ENCODE measurements around the gene VIPR2. TPM values are rescaled to one million over a fixed set of nuclear protein-coding genes. Genes with fewer than 3 reads are reported as not detected.
A peak's percentile ranks its signal among the peaks of the same experiment; 100 is the strongest.
"Not testable (repeated sequence)": the region's sequence is repeated elsewhere in the genome, so short reads cannot be mapped to it uniquely, and the experiment has no call there.

Gene VIPR2
- total RNA-seq, 1 donor from 2014 or later: not detected

DNA sequence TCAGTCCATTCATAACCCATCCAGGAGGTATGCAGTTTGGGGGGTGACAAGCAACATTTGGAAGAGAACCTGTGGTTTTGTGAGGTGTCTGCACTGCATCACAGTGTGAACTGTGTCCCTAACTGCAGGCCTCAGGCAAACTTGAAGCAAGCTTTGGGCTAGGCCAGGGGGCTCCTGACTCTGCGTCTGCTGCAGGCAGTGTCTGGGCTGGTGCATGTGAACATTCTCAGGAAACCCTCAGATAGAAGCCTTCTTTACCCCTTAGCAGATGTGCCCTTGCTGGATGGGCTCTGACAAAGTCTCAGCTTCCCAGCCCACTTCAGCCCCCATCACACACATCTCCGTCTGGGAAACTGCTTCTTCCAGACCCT, 61.0 kb downstream of the VIPR2 start:
- no peak for FAIRE-seq
- Histone ChIP-seq H3K4me3 (ENCODE audit: low read depth, low read length) (no peak overlapping the region), H3K27me3 (ENCODE audit: control insufficient read depth, insufficient read depth, low read length) (no peaks in the 10 kb centered on the region), H3K36me3 (ENCODE audit: control insufficient read depth, insufficient read depth, low read length) (no peaks in the 10 kb centered on the region)
- TF ChIP-seq, protein P1, sequence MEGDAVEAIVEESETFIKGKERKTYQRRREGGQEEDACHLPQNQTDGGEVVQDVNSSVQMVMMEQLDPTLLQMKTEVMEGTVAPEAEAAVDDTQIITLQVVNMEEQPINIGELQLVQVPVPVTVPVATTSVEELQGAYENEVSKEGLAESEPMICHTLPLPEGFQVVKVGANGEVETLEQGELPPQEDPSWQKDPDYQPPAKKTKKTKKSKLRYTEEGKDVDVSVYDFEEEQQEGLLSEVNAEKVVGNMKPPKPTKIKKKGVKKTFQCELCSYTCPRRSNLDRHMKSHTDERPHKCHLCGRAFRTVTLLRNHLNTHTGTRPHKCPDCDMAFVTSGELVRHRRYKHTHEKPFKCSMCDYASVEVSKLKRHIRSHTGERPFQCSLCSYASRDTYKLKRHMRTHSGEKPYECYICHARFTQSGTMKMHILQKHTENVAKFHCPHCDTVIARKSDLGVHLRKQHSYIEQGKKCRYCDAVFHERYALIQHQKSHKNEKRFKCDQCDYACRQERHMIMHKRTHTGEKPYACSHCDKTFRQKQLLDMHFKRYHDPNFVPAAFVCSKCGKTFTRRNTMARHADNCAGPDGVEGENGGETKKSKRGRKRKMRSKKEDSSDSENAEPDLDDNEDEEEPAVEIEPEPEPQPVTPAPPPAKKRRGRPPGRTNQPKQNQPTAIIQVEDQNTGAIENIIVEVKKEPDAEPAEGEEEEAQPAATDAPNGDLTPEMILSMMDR (IDR thresholded peaks at IDR 0.05; ENCODE audit: insufficient read depth, low read length, severe bottlenecking): no peak
- no peak for DNase-seq (ENCODE audit: low read depth)

DNA sequence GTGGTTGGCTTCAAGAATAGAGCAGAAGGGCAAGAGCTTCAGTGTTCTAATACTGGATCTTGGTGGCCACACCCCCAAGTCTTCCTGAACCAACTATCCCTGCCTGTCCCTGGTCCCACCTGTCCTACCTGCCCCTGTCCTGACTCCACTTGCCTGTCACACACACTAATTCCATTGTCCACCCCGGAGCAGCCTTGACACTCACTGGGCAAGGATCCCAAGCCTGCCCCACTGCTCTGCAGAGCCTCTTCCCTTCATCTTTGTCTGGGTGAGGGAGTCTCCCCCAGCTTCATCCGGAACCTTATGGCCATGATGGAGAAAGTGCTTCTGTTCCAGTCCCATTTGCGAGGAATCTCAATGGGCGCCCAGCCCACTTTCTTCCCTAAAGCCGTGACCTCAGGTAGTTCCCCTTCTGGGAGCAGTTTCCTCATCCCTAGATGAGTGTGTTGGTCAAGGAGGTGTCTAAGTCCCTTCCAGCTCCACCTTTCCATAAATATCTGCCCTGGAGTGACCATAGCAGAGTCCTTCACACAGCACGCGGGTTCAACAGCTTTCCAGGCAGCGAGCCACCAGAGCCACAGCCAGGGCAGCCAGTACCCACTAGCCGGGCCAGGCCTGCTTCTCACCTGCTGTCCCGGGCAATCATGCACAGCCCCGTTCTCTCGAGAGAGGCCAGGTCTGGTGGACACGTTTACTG, 61.5 kb downstream of the VIPR2 start:
- no peak for FAIRE-seq
- Histone ChIP-seq H3K27me3 (ENCODE audit: control insufficient read depth, insufficient read depth, low read length) (no peaks in the 10 kb centered on the region), H3K36me3 (ENCODE audit: control insufficient read depth, insufficient read depth, low read length) (no peaks in the 10 kb centered on the region), H3K4me3 (ENCODE audit: low read depth, low read length) (no peak overlapping the region)
- DNase-seq (ENCODE audit: low read depth): no peak
- TF ChIP-seq, protein P1 (IDR thresholded peaks at IDR 0.05; ENCODE audit: insufficient read depth, low read length, severe bottlenecking): no peak

DNA sequence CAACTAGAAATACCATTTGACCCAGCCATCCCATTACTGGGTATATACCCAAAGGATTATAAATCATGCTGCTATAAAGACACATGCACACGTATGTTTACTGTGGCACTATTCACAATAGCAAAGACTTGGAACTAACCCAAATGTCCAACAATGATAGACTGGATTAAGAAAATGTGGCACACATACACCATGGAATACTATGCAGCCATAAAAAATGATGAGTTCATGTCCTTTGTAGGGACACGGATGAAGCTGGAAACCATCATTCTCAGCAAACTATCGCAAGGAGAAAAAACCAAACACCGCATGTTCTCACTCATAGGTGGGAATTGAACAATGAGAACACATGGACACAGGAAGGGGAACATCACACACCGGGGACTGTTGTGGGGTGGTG, 62.6 kb downstream of the VIPR2 start:
- DNase-seq (ENCODE audit: low read depth); H3K36me3 ChIP-seq (ENCODE audit: control insufficient read depth, insufficient read depth, low read length); FAIRE-seq; H3K4me3 ChIP-seq (ENCODE audit: low read depth, low read length); H3K27me3 ChIP-seq (ENCODE audit: control insufficient read depth, insufficient read depth, low read length): not testable (repeated sequence)

DNA sequence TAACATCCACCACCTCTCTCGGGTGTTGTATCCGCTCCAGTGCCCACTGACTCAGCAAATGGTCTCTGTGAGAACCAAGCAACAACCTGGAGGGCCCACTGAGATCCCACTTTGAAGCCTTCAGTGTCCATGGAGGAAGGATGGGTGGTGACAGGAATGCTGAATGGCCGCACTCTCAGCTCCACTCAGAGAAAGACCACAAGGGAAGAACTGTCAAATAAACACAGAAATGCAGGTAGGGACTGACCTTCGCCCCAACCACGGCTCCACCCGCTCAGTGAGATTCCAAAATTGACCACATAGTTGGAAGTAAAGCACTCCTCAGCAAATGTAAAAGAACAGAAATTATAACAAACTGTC, 65.8 kb downstream of the VIPR2 start:
- FAIRE-seq (no peak), DNase-seq (ENCODE audit: low read depth) (no peak)
- H3K4me3 ChIP-seq (ENCODE audit: low read depth, low read length): no peak overlapping the region
- no peaks in the 10 kb centered on the region for H3K36me3 ChIP-seq (ENCODE audit: control insufficient read depth, insufficient read depth, low read length)
- TF ChIP-seq, protein P1 (IDR thresholded peaks at IDR 0.05; ENCODE audit: insufficient read depth, low read length, severe bottlenecking): no peak
- H3K27me3 ChIP-seq (ENCODE audit: control insufficient read depth, insufficient read depth, low read length): no peaks in the 10 kb centered on the region

DNA sequence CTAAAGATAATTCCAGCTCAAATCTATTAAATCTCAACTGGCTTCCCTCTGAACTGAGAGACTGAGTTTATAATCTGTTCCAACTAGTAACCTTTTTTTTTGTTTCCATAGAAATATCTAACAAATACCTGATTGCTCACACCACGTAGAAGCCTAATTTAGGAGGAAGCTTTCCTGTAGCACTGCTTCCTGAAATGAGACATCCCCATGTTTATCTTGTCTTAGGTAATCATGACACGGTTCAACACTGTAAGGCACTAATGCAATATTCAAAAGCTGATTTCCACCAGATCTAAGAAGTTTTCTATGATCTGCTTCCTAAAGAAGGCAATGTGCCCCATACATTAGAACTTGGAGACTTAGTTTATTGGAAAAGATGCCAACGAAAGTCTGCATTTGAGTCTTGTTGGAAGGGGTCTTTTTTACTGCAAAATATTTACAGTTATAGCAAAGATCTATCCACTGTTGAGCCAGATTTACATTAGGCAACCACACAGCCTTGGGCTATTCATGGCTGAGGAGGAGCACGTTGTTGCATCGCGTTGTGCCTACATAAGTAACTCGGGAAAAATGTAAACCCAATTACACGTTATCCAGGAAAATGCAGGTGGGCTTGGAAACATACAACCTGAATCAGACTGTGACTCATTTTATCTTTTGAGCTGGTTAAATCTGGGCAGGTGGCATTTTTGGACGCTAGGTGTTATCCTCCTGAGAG, 66.3 kb downstream of the VIPR2 start:
- no peaks in the 10 kb centered on the region for H3K27me3 ChIP-seq (ENCODE audit: control insufficient read depth, insufficient read depth, low read length)
- DNase-seq (ENCODE audit: low read depth): peak; percentile 2
- H3K36me3 ChIP-seq (ENCODE audit: control insufficient read depth, insufficient read depth, low read length): no peaks in the 10 kb centered on the region
- H3K4me3 ChIP-seq (ENCODE audit: low read depth, low read length): no peak overlapping the region
- TF ChIP-seq, protein P1 (IDR thresholded peaks at IDR 0.05; ENCODE audit: insufficient read depth, low read length, severe bottlenecking): no peak
- no peak for FAIRE-seq

DNA sequence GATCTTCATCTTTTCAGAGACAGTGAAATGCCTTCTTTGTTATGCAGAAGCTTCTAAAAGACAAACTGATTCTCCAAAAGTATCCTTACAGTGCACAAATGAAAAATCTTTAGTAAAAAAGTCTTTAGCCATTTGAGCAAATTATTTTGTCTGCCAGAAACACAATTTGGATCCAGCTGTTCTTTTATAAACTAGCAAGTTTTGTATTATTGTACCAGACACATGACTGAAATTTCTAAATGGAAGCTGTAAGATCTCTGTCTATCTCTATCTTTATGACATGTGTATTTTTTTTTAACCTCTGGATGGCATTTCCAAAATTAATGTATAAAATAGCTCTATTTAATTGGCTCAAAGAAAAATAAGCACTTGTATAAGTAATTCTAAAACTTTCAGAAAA, 68.3 kb downstream of the VIPR2 start:
- no peaks in the 10 kb centered on the region for H3K27me3 ChIP-seq (ENCODE audit: control insufficient read depth, insufficient read depth, low read length)
- FAIRE-seq (no peak), DNase-seq (ENCODE audit: low read depth) (no peak)
- no peak overlapping the region for H3K4me3 ChIP-seq (ENCODE audit: low read depth, low read length)
- TF ChIP-seq, protein P1 (IDR thresholded peaks at IDR 0.05; ENCODE audit: insufficient read depth, low read length, severe bottlenecking): no peak
- H3K36me3 ChIP-seq (ENCODE audit: control insufficient read depth, insufficient read depth, low read length): no peaks in the 10 kb centered on the region

Data from bronchial epithelial cell (primary cell).